ENCODE measurements around the gene BCL2L2.
A peak's percentile ranks its signal among the peaks of the same experiment; 100 is the strongest.

The BCL2L2 gene

DNA sequence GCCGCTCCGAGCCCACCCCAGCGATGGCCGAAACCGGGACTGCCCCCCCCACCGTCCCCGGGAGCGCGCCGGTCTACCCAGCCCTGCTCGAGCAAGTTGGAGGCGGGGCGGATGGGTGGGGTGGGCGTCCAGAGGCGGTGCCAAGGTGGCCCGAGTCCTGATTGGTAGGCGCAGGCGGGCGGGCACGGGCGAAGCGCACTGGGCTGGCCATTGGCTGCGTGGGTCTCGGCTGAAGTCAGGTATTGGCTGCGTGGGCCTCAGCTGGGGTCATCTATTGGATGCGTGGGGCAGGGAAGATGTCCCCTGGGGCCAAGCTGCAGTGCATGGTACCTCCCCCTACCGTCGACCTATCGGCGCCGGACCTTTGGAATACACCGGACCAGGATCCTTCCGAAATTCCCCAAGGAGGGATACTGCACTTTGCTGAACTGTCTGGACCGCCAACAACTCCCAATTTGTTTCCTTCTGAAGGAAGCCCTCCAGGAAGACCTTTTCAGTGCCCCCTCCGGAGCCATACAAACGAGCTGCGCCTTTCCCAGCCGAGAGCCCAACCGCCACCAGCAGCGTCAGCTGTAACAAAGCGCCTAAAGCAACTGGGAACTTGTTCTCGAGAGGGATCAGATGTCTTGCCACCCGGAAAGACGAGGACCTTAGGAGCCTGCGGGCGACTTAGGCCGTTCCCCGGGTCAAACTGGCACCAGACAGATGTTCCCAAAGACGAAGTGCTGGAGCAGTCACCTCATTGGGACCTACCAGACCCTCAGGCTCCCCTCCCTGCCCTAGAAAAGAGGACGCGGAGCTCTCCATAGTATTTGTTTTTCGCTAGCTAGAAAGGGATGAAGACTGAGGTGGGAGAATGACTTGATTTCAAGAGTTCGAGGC, 20.4 kb upstream of the BCL2L2 start, which contains the start of gene HOMEZ:
TSS of gene HOMEZ (minus strand) at position 113 of the 882 bp plus-strand sequence. CDS start 180 bp downstream, outside the sequence.
- no peaks in the 10 kb centered on the region for H3K9me2 ChIP-seq (replicated peaks; ENCODE audit: control insufficient read depth, low read length)
- peaks cover 15% of the 10 kb centered on the region for H3K4me1 ChIP-seq (ENCODE audit: control insufficient read depth, low read length)
- H3K36me3 ChIP-seq (ENCODE audit: control insufficient read depth, low read length) = peaks cover 15% of the 10 kb centered on the region
- peaks cover 9% of the 10 kb centered on the region for H3K27me3 ChIP-seq (ENCODE audit: control insufficient read depth, low read length)
- H3K4me2 ChIP-seq (ENCODE audit: low read length) = peak within 1 kb of the TSS; percentile 93
- H3K79me2 ChIP-seq (ENCODE audit: control insufficient read depth, low read length) = peaks cover 27% of the 10 kb centered on the region
- H3K9me3 ChIP-seq (ENCODE audit: control insufficient read depth, insufficient read depth, low read length) = no peaks in the 10 kb centered on the region
- H3K27ac ChIP-seq (ENCODE audit: low read depth, low read length) = peak within 1 kb of the TSS; percentile 23
- H3K4me3 ChIP-seq (ENCODE audit: low read length) = peak within 1 kb of the TSS; percentile 91
- no peaks in the 10 kb centered on the region for H3F3A ChIP-seq (ENCODE audit: control insufficient read depth, insufficient read depth)
- no peaks in the 10 kb centered on the region for H4K20me1 ChIP-seq (ENCODE audit: control insufficient read depth, insufficient read depth, low read depth, low read length)
- TF ChIP-seq EZH2phosphoT487 (IDR thresholded peaks at IDR 0.05; ENCODE audit: borderline replicate concordance, low read length) (no peak), CTCF (IDR thresholded peaks at IDR 0.05; ENCODE audit: low read depth, low read length, poor library complexity, severe bottlenecking) (no peak)

GRCh38 chr14:23286902-23287479, 19.6 kb upstream of the BCL2L2 start:
- H3K27me3 ChIP-seq (ENCODE audit: control insufficient read depth, low read length) = peaks cover 9% of the 10 kb centered on the region
- H3K27ac ChIP-seq (ENCODE audit: low read depth, low read length) = no peak overlapping the region
- H3K79me2 ChIP-seq (ENCODE audit: control insufficient read depth, low read length) = peaks cover 27% of the 10 kb centered on the region
- no peak for TF ChIP-seq CTCF (IDR thresholded peaks at IDR 0.05; ENCODE audit: low read depth, low read length, poor library complexity, severe bottlenecking)
- no peak for TF ChIP-seq EZH2phosphoT487 (IDR thresholded peaks at IDR 0.05; ENCODE audit: borderline replicate concordance, low read length)
- H3K4me3 ChIP-seq (ENCODE audit: low read length) = peak overlapping the region; percentile 91
- H3K9me2 ChIP-seq (replicated peaks; ENCODE audit: control insufficient read depth, low read length) = no peaks in the 10 kb centered on the region
- no peaks in the 10 kb centered on the region for H4K20me1 ChIP-seq (ENCODE audit: control insufficient read depth, insufficient read depth, low read depth, low read length)
- peak overlapping the region; percentile 93 for H3K4me2 ChIP-seq (ENCODE audit: low read length)
- H3K36me3 ChIP-seq (ENCODE audit: control insufficient read depth, low read length) = peaks cover 15% of the 10 kb centered on the region
- peaks cover 15% of the 10 kb centered on the region for H3K4me1 ChIP-seq (ENCODE audit: control insufficient read depth, low read length)
- H3K9me3 ChIP-seq (ENCODE audit: control insufficient read depth, insufficient read depth, low read length) = no peaks in the 10 kb centered on the region
- no peaks in the 10 kb centered on the region for H3F3A ChIP-seq (ENCODE audit: control insufficient read depth, insufficient read depth)

DNA sequence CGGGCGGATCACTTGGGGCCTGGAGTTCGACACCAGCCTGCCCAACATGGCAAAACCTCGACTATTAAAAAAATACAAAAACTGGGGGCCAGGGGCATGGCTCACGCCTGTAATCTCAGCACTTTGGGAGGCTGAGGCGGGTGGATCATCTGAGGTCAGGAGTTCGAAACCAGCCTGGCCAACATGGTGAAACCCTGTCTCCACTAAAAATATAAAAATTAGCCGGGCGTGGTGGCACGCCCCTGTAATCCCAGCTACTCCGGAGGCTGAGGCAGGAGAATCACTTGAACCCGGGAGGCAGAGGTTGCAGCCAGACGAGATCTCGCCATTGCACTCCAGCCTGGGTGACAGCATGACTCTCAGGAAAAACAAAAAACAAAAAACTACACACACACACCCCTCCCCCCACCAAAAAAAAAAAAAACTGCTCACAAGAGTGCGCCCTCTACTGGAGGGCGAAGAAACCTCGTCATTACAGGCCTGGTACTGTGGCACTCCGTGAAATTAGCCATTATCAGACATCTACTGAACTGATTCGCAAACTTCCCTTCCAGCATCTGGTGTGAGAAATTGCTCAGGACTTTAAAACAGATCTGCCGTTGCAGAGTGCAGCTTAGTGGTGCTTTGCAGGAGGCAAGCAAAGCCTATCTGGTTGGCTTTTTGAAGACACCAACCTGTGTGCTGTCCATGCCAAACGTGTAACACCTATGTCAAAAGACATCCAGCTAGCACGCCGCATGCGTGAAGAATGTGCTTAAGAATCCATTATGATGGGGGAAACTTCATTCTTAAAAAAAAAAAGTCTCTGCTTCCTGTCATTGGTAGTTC, 11.7 kb upstream of the BCL2L2 start:
- peaks cover 38% of the 10 kb centered on the region for H3K36me3 ChIP-seq (ENCODE audit: control insufficient read depth, low read length)
- H3K9me3 ChIP-seq (ENCODE audit: control insufficient read depth, insufficient read depth, low read length) = no peaks in the 10 kb centered on the region
- H3K4me1 ChIP-seq (ENCODE audit: control insufficient read depth, low read length) = peaks cover 15% of the 10 kb centered on the region
- no peaks in the 10 kb centered on the region; the same call in 1 of the 2 replicates for H3K27me3 ChIP-seq (ENCODE audit: control insufficient read depth, low read length)
- H3K4me3 ChIP-seq (ENCODE audit: low read length) = no peak overlapping the region
- no peaks in the 10 kb centered on the region for H4K20me1 ChIP-seq (ENCODE audit: control insufficient read depth, insufficient read depth, low read depth, low read length)
- H3K79me2 ChIP-seq (ENCODE audit: control insufficient read depth, low read length) = peaks cover 1% of the 10 kb centered on the region
- H3K9me2 ChIP-seq (replicated peaks; ENCODE audit: control insufficient read depth, low read length) = no peaks in the 10 kb centered on the region
- peak overlapping the region; percentile 21 for H3K4me2 ChIP-seq (ENCODE audit: low read length)
- peaks cover 11% of the 10 kb centered on the region for H3F3A ChIP-seq (ENCODE audit: control insufficient read depth, insufficient read depth)
- no peak overlapping the region for H3K27ac ChIP-seq (ENCODE audit: low read depth, low read length)
- peak; percentile 92 for TF ChIP-seq CTCF (IDR thresholded peaks at IDR 0.05; ENCODE audit: low read depth, low read length, poor library complexity, severe bottlenecking)
- TF ChIP-seq EZH2phosphoT487 (IDR thresholded peaks at IDR 0.05; ENCODE audit: borderline replicate concordance, low read length) = no peak
